H1 (cell line): ENCODE measurements around the gene GMPPA. TPM values are rescaled to one million over a fixed set of nuclear protein-coding genes. Genes with fewer than 3 reads are reported as not detected.

Experiments
- GABPA ChIP-seq: IDR thresholded peaks from 2 replicates; pipeline ENCODE4 v1.6.1; 2011; ENCODE audit warnings: mild to moderate bottlenecking, low read length, moderate library complexity, borderline replicate concordance; ENCODE audit not compliant: insufficient read depth
- HDAC2 ChIP-seq, 2 experiments: fragments of 300-600 bp in 1 of 2; sonication (generic) in 1 of 2; IDR thresholded peaks; 2 replicates each; pipeline ENCODE4 v1.6.1; 2011 to 2012; ENCODE audit warnings: low read depth in 2 of 2, low read length in 2 of 2, mild to moderate bottlenecking in 2 of 2, moderate library complexity in 2 of 2, borderline replicate concordance in 1 of 2, inconsistent platforms in 1 of 2
- RAD21 ChIP-seq, 2 experiments: IDR thresholded peaks in 1 of 2; conservative IDR thresholded peaks in 1 of 2; 2 replicates each; pipeline ENCODE4 v1.6.1; 2011; ENCODE audit warnings: low read depth in 2 of 2, low read length in 2 of 2, improper control_type of control experiment in 1 of 2, inconsistent platforms in 1 of 2, mild to moderate bottlenecking in 1 of 2, moderate library complexity in 1 of 2
- SUZ12 ChIP-seq: fragments of 200-600 bp; sonication (generic); IDR thresholded peaks from 2 replicates; pipeline ENCODE4 v1.6.1; 2012; ENCODE audit warnings: mild to moderate bottlenecking, inconsistent platforms, low read length, moderate library complexity, mixed read lengths
- polyA plus RNA-seq, 7 experiments: library from polyadenylated mRNA; depleted of rRNA in 3 of 7; stranded (reverse) in 5 of 7; unstranded in 2 of 7; fragments of >200 nt in 5 of 7; fragments of 200-250 nt in 2 of 7; gene quantifications; 1 replicate in 5 of 7; 2 replicates in 1 of 7; 4 replicates in 1 of 7; pipeline versions ENCODE4 v1.2.1 to v1.2.3, GENCODE V29; 2011 to 2013; ENCODE audit warnings: missing spikeins in 2 of 7, mixed read lengths in 2 of 7
- total RNA-seq: library from RNA; stranded (reverse); fragmentation: NEBNext Ultra II Directional; extraction: Animal tissue kit (Norgen Biotek cat#: 25700); gene quantifications from 2 replicates; pipeline ENCODE4 v1.2.1, GENCODE V29; 2021

GMPPA gene
- total and polyA plus RNA-seq, 2 of the 8 experiments (the other 6 are each of a cell fraction or from before 2014, with no cell fraction given): 34.3 to 98.8 TPM

- TF ChIP-seq RAD21 (IDR thresholded peaks at IDR 0.05 in 1 of 2, conservative IDR thresholded peaks at IDR 0.05 in 1 of 2; ENCODE audit: low read depth in 2 of 2, low read length in 2 of 2): no peak
- TF ChIP-seq GABPA: 0 out of 2 replicates have a peak, but pooled peaks have one; percentile 31
- TF ChIP-seq HDAC2 (IDR thresholded peaks at IDR 0.05; ENCODE audit: borderline replicate concordance in 1 of 2, low read depth in 2 of 2, low read length in 2 of 2): no peak
- peak; percentile 88 for TF ChIP-seq SUZ12
Observed at GRCh38 chr2:219484343-219485200, 14.1 kb upstream of the GMPPA start (continued).
